MV-4-11 (cell line): ENCODE measurements around the gene BICRA.
"Not testable (repeated sequence)": the region's sequence is repeated elsewhere in the genome, so short reads cannot be mapped to it uniquely, and the experiment has no call there.

Source experiments
- DNase-seq: peaks from one replicate; lab custom pipeline; 2025; lab: John Stamatoyannopoulos, UW

Gene BICRA

DNA sequence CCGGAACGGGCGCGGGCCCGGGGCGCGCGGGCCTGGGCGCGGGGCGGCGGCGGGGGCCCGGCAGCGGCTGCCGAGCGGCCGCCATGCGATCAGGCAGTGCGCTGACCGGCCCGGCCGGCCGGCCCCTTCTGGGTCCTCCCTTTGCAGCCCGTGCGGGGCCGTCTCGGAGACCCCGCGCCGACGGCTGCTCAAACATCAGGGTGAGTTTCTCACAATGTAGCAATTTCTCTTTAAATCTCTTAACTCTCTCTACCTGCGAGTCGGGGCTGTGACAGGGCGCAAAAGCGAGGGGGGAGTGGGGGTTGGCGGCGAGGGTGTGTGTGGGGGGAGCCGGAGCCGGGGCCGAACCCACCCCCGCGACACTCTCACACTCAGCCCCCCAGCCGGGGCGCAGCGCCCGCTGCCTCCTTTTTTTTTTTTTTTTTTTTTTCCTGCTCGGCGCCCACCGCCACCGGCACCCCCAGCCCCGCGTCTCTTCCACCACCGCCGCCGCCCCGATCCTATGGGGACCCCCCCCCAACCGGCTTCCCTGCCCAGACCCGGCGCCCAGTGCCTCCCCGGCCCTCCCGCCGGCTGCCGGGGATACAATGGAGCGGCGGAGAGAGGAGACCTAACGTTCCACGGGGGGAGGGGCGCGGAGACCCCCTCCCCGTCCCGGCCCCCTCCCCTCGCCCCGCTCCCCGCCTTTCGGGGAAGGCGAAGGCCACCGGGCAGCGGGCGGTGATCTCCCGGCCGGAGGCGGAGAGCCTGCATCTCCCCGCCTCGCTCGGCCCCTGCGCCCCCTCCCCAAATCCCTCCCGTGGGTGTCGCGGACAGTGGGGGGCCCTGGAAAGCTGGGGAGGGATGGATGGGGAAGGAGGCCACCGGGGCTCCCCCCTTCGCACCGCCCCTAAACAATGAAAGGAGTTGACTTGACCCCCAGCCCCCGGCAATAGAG is at the start of gene BICRA:
BICRA (plus strand) TSS at position 166 of the 937 bp plus-strand sequence. CDS start 64,441 bp downstream, outside the sequence.
- DNase-seq: peak; percentile 80

- no peak for DNase-seq
These were observed 47.9 kb upstream of the BICRA start for GRCh38 chr19:47560999-47561398.

DNA sequence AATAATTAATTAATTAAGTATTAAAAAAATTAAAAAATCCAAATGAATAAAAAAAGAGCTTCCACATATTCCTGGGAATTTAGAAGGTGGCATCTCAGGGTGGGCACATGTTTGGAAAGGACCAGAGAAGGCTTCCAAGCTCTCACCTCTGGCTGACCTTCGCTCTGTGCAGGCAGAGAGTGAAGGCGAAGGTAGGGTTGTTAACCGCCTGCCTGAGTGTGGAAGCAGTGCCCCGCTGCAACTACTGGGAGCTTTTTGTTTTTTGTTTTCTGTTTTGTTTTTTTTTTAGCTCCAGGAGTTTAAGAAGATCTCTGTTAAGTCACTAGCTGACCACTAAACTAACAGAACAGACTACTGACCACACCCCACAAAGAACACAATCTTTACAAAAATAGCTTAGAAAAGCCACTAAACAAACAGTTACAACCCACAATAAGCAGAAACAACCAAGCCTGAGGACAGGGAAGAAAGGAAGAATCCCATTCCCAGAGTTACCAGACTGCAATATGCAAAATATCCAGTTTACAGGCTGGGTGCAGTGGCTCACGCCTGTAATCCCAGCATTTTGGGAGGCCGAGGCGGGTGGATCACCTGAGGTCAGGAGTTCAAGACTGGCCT is 47.4 kb upstream of the BICRA start:
- no peak for DNase-seq

DNA sequence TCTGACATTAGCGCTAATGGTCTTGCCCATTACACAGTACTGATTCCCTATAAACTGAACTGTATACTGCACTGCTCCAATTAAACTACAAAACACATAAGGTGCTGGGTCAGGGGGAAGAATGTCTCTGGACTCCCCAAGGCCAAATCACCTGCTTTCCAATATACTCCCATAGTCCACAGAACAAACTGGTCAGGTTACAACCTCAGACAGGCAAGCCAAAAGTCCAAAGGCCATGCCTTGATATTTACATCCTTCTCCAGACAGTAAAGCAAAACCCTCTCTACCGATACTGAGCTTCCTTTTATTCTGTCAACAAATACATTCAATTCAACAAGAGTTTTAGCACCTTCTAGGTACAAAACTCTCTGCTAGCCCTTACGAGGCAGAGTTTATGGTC is 44.9 kb upstream of the BICRA start:
- no peak for DNase-seq

DNA sequence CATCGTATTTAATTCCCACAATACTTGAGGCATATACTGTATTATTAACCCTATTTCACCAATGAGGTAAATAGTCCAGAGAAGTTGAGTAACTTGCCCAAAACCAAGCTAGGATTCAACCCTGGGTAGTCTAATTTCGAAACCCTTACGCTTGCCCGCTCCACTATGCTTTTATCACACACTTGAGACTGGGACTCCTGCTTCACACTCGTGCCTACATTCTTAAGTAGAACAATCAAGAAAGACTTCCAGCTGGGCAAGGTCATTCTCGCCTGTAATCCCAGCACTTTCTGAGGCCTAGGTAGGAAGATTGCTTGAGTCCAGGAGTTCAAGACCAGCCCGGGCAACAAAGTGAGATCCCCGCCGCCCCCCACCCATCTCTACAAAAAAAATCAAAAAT is 39.6 kb upstream of the BICRA start:
- peak; percentile 8 for DNase-seq

- DNase-seq: no peak
These were observed 36.3 kb upstream of the BICRA start for GRCh38 chr19:47572635-47573034.

- DNase-seq: no peak
These were observed 35.6 kb upstream of the BICRA start, which contains the start of gene ZNF541 for GRCh38 chr19:47573071-47574026. Gene ZNF541, minus strand, starts transcription at chr19:47573148. Its CDS starts 17,292 bp downstream, at chr19:47555856.

GRCh38 chr19:47580397-47580796 is 28.5 kb upstream of the BICRA start:
- DNase-seq: no peak

DNA sequence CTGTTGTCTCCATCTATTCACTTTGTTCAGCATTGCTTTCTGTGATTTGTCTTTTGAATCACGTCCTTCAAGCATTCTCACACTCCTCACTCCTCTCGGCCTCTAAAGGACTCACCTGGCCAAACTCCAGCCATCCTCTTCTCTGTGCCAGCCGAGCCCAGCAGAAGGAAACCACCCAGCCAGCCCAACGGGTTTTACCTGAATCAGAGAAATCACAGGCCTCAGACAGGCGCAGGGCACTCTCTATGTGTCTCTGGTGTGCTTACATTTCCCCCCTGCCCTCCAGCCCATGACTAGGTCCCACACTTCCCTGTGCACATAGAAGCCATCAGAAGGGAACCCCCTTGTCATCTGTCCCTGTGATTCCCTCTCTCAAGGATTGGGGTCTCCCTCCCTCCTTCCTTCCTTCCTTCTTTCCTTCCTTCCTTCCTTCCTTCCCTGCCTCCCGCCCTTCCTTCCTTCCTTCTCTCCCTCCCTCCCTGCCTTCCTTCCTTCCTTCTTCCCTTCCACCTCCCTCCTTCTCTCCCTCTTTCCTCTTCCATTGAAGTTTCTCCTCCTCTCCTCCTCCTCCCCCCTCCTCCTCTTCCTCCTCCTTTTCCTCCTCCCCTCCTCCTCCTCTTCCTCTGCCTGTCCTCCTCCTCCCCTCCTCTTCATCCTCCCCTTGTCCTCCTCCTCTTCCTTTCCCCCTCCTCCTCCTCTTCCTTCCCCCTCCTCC is 27.2 kb upstream of the BICRA start:
- DNase-seq: no peak

- DNase-seq: no peak
These were observed 26.5 kb upstream of the BICRA start for GRCh38 chr19:47582320-47582909.

DNA sequence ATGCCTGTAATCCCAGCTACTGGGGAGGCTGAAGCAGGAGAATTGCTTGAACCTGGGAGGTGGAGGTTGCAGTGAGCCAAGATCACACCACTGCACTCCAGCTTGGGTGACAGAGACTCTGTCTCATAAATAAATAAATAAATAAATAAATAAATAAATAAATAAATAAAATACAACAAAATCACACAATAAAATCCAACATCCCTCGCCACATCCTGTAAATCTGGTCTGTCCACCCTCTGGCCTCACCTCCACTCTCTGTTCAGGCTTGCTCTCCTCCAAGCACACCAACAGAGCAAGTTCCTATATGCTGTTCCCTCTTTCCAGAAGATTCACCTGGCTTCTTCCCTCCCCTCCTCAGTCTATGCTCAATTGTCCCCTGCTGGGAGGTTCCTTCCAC is 25.8 kb upstream of the BICRA start:
- DNase-seq: not testable (repeated sequence)

- no peak for DNase-seq
These were observed 21.6 kb upstream of the BICRA start for GRCh38 chr19:47587295-47587694.

DNA sequence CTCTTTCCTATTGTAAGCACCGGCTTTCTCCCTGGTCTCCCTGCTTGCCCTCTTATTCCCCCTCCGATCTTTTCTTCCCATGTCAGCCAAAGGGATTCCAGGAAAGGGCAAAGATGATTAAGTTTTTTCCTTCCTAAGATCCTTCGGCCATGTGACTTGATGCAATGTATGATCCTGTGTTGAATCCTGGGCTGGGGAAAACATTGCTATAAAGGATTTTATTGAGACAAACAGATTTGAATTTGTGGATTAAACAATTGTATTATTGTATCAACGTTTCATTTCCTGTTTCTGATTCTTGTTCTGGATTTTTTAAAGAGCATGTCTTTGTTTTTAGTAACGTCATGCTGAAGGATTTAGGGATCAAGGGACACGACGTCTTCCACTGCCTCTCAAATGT is 19.1 kb upstream of the BICRA start:
- DNase-seq: no peak

- no peak for DNase-seq
These were observed 15.1 kb upstream of the BICRA start for GRCh38 chr19:47593860-47594259.

GRCh38 chr19:47595944-47596343 is 13.0 kb upstream of the BICRA start:
- DNase-seq: peak; percentile 54

DNA sequence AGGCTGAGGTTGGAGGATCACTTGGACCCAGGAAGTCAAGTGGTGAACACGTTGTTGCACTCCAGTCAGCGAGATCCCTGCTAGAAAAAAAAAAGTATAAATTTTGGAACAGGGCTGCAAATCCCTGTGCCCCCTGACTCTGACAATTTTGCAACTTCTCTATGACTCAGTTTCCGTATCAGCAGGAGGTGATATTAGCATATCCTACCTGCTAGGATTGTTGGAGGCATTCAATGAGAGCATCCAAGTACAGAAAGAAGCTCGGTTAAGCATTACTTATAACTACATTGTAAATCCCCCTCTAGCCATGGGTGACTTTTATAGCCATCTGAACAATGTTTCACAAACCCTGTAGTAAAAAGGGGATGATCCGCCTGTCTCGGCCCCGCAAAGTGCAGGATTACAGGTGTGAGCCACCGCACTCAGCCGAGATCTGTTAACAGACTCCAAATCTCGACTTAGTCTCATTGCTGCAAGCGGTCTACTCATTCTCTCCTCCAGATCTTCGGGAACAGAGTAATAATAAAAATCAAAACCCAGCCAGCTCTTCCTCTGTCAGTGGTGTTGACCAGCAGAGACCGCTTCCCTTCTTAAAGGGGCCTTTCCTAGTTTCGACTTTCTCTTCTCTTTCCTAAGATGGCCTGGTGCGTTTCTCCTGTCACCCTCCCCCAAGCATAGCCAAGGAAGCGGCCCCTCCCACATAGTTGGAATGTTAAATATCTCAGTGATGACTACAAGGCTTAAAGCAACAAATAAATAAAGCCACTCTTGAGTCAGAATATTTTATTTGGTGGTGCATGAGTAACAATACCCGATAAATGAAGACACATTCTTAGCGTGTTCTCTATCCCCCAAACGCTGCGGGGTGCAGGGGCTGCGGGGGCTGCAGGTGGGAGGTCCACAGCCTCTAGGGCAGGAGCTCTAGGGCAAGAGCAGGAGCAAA is 10.3 kb upstream of the BICRA start:
- peak; percentile 69 for DNase-seq

GRCh38 chr19:47599671-47600245 is 9.2 kb upstream of the BICRA start:
- peak; percentile 24 for DNase-seq

DNA sequence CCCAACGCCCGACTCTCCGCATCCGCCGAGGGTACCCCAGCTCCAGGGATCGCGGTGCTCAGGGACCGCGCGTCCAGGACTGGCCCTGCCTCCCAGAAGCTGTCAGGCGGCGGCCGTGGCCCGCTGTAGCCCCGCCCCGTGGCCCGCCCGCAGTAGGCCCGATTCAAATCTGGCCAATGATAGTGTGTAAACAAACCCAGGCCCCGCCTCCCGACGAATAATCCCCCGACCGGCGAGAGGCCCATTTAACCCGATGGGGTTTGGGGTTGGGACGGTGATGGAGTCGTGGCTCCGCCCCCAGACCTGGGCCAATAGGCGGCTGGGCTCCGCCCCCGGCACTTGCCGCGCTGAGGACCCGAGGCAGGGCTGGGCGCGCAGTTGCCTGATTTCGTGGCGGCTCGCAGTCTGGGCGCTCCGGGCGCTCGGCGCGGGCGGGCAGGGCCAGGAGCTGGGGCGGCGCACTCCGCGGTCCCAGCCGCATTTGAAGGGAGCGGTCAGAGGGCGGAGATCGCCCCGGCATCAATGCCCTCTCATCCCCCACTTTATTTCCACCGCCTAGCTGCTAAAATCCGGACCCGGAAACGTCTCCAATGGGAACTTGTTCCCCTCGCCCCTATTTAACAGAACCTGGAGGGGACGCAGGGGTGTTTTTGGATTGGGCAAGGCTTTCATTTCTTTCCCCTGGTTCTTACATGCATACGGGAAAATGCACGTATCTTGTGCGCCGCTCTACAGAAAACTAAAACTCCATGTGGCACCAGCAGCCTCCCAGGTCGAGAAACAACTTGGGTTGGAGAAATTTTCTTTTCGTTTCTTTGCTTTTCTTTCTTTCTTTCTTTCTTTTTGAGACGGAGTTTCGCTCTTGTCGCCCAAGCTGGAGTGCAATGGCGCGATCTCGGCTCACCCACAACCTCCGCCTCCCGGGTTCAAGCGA is 8.4 kb upstream of the BICRA start:
- DNase-seq: peak; percentile 100
